Measurements from ENCODE around the gene CELF2.

GRCh38 chr10:11011436-11011835 is 6.2 kb upstream of the CELF2 start:
- TF ChIP-seq EZH2 (IDR thresholded peaks at IDR 0.05; ENCODE audit: borderline replicate concordance), result no peak
- no peak for TF ChIP-seq CTCF (IDR thresholded peaks at IDR 0.05; ENCODE audit: poor library complexity)

All from hepatocyte (in vitro differentiated cells).